Esophagus muscularis mucosa (tissue), 4 donors: ENCODE data around the gene SCAF8. TPM values are rescaled to one million over a fixed set of nuclear protein-coding genes. Genes with fewer than 3 reads are reported as not detected.
"Not testable (repeated sequence)": the region's sequence is repeated elsewhere in the genome, so short reads cannot be mapped to it uniquely, and the experiment has no call there.

Experiments
- DNase-seq: peaks from one replicate; pipeline ENCODE4 v3.0.0-alpha.2; 2017; ENCODE audit errors: extremely low spot score
- H3K27ac ChIP-seq, 4 donors: fragments of 200-600 bp; sonication (generic); replicated peaks in 1 of 4; 1 replicate in 3 of 4; 2 replicates in 1 of 4; pipeline ENCODE4 v1.5.1; 2016 to 2019; ENCODE audit warnings: mild to moderate bottlenecking in 1 of 4
- H3K27me3 ChIP-seq, 4 donors: fragments of 200-600 bp; sonication (generic); one replicate each; pipeline versions ENCODE4 v1.5.1 to v1.6.0; 2016 to 2019
- H3K36me3 ChIP-seq, 4 donors: fragments of 200-600 bp; sonication (generic); one replicate each; pipeline ENCODE4 v1.5.1; 2016 to 2019
- H3K4me1 ChIP-seq, 4 donors: fragments of 200-600 bp; sonication (generic); one replicate each; pipeline ENCODE4 v1.5.1; 2016 to 2019
- H3K4me3 ChIP-seq, 4 donors: fragments of 200-600 bp; sonication (generic); 1 replicate in 2 of 4; 2 replicates in 2 of 4; pipeline ENCODE4 v1.5.1; 2016 to 2019; ENCODE audit warnings: mild to moderate bottlenecking in 4 of 4, moderate library complexity in 1 of 4
- H3K9me3 ChIP-seq, 4 donors: fragments of 200-600 bp; sonication (generic); 1 replicate in 3 of 4; 2 replicates in 1 of 4; pipeline ENCODE4 v1.5.1; 2016 to 2019
- CTCF ChIP-seq, 3 experiments: fragments of 200-600 bp in 2 of 3; fragments of 450-650 bp in 1 of 3; sonication (generic) in 2 of 3; IDR thresholded peaks; one replicate each; pipeline ENCODE4 v1.5.1; 2017 to 2019; ENCODE audit warnings: antibody characterized with exemption in 3 of 3, mild to moderate bottlenecking in 2 of 3, moderate library complexity in 1 of 3
- EP300 ChIP-seq: sonication (generic); formaldehyde crosslinking; IDR thresholded peaks from one replicate; pipeline ENCODE4 v1.6.1; 2017; ENCODE audit warnings: antibody characterized with exemption
- POLR2A ChIP-seq: fragments of 450-650 bp; IDR thresholded peaks from one replicate; pipeline ENCODE4 v1.6.1; 2017; ENCODE audit warnings: antibody characterized with exemption, moderate library complexity, mild to moderate bottlenecking, low read depth
- POLR2AphosphoS5 ChIP-seq, 2 donors: sonication (generic); formaldehyde crosslinking; IDR thresholded peaks; one replicate each; pipeline ENCODE4 v1.6.1; 2017; ENCODE audit warnings: antibody characterized with exemption in 2 of 2
- WGBS: methylation state at CpG from one replicate; pipeline ENCODE4 v1.1.5; 2018; 5-methylcytosine and 5-hydroxymethylcytosine counted together
- intact Hi-C: fragments of 100-400 bp; cut with DNase I; formaldehyde crosslinking; loops from one replicate; pipeline ENCODE4 v1.15.1; 2023
- total RNA-seq, 4 donors: library from RNA; depleted of rRNA; stranded (reverse); fragments of >200 nt; gene quantifications; one replicate each; pipeline versions ENCODE4 v1.1.0 to v1.2.1, GENCODE V29; 2016

SCAF8 gene
- total RNA-seq, 4 donors from 2014 or later: 35.7 to 42.0 (median 38.8) TPM

GRCh38 chr6:154768280-154768679, 35.1 kb downstream of the SCAF8 start:
- H3K27me3 ChIP-seq: no peaks in the 10 kb centered on the region
- no peaks in the 10 kb centered on the region for H3K36me3 ChIP-seq
- 84% methylated on average over 3 of the region's 3 CpGs for WGBS
- H3K27ac ChIP-seq: no peak overlapping the region
- no peak for TF ChIP-seq POLR2AphosphoS5 (IDR thresholded peaks at IDR 0.05)
- TF ChIP-seq EP300: no peak
- no peak for TF ChIP-seq POLR2A
- no peak for TF ChIP-seq CTCF (IDR thresholded peaks at IDR 0.05)
- no peak for DNase-seq
- H3K4me1 ChIP-seq: peaks cover 56 to 83% (median 80%) of the 10 kb centered on the region in 4 donors
- no peak overlapping the region for H3K4me3 ChIP-seq
- intact Hi-C loops: no loop called here
- H3K9me3 ChIP-seq: no peaks in the 10 kb centered on the region

GRCh38 chr6:154773610-154774089, 40.4 kb downstream of the SCAF8 start:
- intact Hi-C loops: no loop called here

GRCh38 chr6:154779157-154779556, 45.9 kb downstream of the SCAF8 start:
- WGBS: 96% methylated on average over 5 of the region's 5 CpGs
- H3K4me3 ChIP-seq, H3K9me3 ChIP-seq, H3K27me3 ChIP-seq, H3K27ac ChIP-seq, intact Hi-C loops, DNase-seq: not testable (repeated sequence)
- Histone ChIP-seq H3K4me1 (peaks cover 0 to 10% (median 9%) of the 10 kb centered on the region in 4 donors), H3K36me3 (peaks cover 0 to 31% (median 16%) of the 10 kb centered on the region in 4 donors)

More at GRCh38 chr6:154773610-154774089, 40.4 kb downstream of the SCAF8 start:
- no peak for TF ChIP-seq EP300
- no peak for TF ChIP-seq POLR2A
- 81% methylated on average over 4 of the region's 4 CpGs for WGBS
- Histone ChIP-seq H3K27ac (no peak overlapping the region), H3K4me3 (no peak overlapping the region), H3K9me3 (no peaks in the 10 kb centered on the region), H3K27me3 (no peaks in the 10 kb centered on the region), H3K36me3 (peaks cover 0 to 7% (median 2%) of the 10 kb centered on the region in 4 donors), H3K4me1 (peaks cover 10 to 40% (median 36%) of the 10 kb centered on the region in 4 donors)
- no peak for DNase-seq

GRCh38 chr6:154782193-154782592, 49.0 kb downstream of the SCAF8 start:
- Histone ChIP-seq H3K4me3 (no peak overlapping the region), H3K27ac (no peak overlapping the region), H3K36me3 (peaks cover 0 to 26% (median 15%) of the 10 kb centered on the region in 4 donors), H3K4me1 (peaks cover 0 to 15% (median 11%) of the 10 kb centered on the region in 4 donors), H3K9me3 (no peaks in the 10 kb centered on the region), H3K27me3 (no peaks in the 10 kb centered on the region)
- WGBS: 87% methylated on average over 4 of the region's 4 CpGs
- TF ChIP-seq POLR2AphosphoS5 (IDR thresholded peaks at IDR 0.05) (no peak), EP300 (no peak), POLR2A (no peak), CTCF (IDR thresholded peaks at IDR 0.05) (no peak)
- intact Hi-C loops: no loop called here
- DNase-seq: no peak

GRCh38 chr6:154783229-154783628, 50.0 kb downstream of the SCAF8 start:
- H3K27me3 ChIP-seq: no peaks in the 10 kb centered on the region
- no peak for DNase-seq
- no peak for TF ChIP-seq EP300
- TF ChIP-seq POLR2A: no peak
- TF ChIP-seq CTCF (IDR thresholded peaks at IDR 0.05): no peak
- H3K36me3 ChIP-seq: peaks cover 0 to 30% (median 15%) of the 10 kb centered on the region in 4 donors
- intact Hi-C loops: no loop called here
- no peaks in the 10 kb centered on the region for H3K9me3 ChIP-seq
- peaks cover 0 to 11% (median 6%) of the 10 kb centered on the region in 4 donors for H3K4me1 ChIP-seq
- H3K4me3 ChIP-seq: no peak overlapping the region
- WGBS: 89% methylated on average over 2 of the region's 2 CpGs
- no peak overlapping the region for H3K27ac ChIP-seq

GRCh38 chr6:154785075-154785474, 51.9 kb downstream of the SCAF8 start:
- H3K36me3 ChIP-seq: peaks cover 0 to 21% (median 10%) of the 10 kb centered on the region in 4 donors
- H3K27me3 ChIP-seq: no peaks in the 10 kb centered on the region
- intact Hi-C loops: no loop called here
- H3K4me1 ChIP-seq: peaks cover 0 to 7% (median 3%) of the 10 kb centered on the region in 4 donors
- no peak overlapping the region for H3K4me3 ChIP-seq
- no peak for DNase-seq
- TF ChIP-seq EP300 (no peak), CTCF (IDR thresholded peaks at IDR 0.05) (no peak), POLR2AphosphoS5 (IDR thresholded peaks at IDR 0.05) (no peak), POLR2A (no peak)
- H3K9me3 ChIP-seq: no peaks in the 10 kb centered on the region
- WGBS: 95% methylated on average over 2 of the region's 2 CpGs
- no peak overlapping the region for H3K27ac ChIP-seq
